Measurements from ENCODE around the gene PRIM2.
A peak's percentile ranks its signal among the peaks of the same experiment; 100 is the strongest.
"Not testable (repeated sequence)": the region's sequence is repeated elsewhere in the genome, so short reads cannot be mapped to it uniquely, and the experiment has no call there.

The PRIM2 gene

GRCh38 chr6:57432919-57433684 lies 115.7 kb downstream of the PRIM2 start:
- no peak for TF ChIP-seq ZFX (IDR thresholded peaks at IDR 0.05; ENCODE audit: borderline replicate concordance)
- TF ChIP-seq CTCF (IDR thresholded peaks at IDR 0.05) = no peak
- H3K27ac ChIP-seq = no peak overlapping the region

GRCh38 chr6:57433790-57434189 lies 116.4 kb downstream of the PRIM2 start:
- H3K27ac ChIP-seq = not testable (repeated sequence)

- H3K27ac ChIP-seq = peak overlapping the region; percentile 17; the same call in 1 of the 2 replicates
- TF ChIP-seq CTCF (IDR thresholded peaks at IDR 0.05) (no peak), ZFX (IDR thresholded peaks at IDR 0.05; ENCODE audit: borderline replicate concordance) (no peak)
Measured at GRCh38 chr6:57434944-57435343, 117.5 kb downstream of the PRIM2 start.

- peak overlapping the region; percentile 17; the same call in 1 of the 2 replicates for H3K27ac ChIP-seq
- TF ChIP-seq ZFX (IDR thresholded peaks at IDR 0.05; ENCODE audit: borderline replicate concordance) = no peak
- TF ChIP-seq CTCF (IDR thresholded peaks at IDR 0.05) = no peak
Measured at GRCh38 chr6:57435475-57436160, 118.2 kb downstream of the PRIM2 start.

- H3K27ac ChIP-seq = not testable (repeated sequence)
Measured at GRCh38 chr6:57440735-57441134, 123.3 kb downstream of the PRIM2 start.

GRCh38 chr6:57442133-57442532 lies 124.7 kb downstream of the PRIM2 start:
- H3K27ac ChIP-seq = not testable (repeated sequence)

- H3K27ac ChIP-seq = not testable (repeated sequence)
Measured at GRCh38 chr6:57443181-57443580, 125.8 kb downstream of the PRIM2 start.

GRCh38 chr6:57444787-57445186 lies 127.4 kb downstream of the PRIM2 start:
- not testable (repeated sequence) for H3K27ac ChIP-seq

- not testable (repeated sequence) for H3K27ac ChIP-seq
Measured at GRCh38 chr6:57445379-57445778, 127.9 kb downstream of the PRIM2 start.

- H3K27ac ChIP-seq = not testable (repeated sequence)
Measured at GRCh38 chr6:57445790-57446468, 128.5 kb downstream of the PRIM2 start.

GRCh38 chr6:57449496-57450066 lies 132.2 kb downstream of the PRIM2 start:
- H3K27ac ChIP-seq = not testable (repeated sequence)

GRCh38 chr6:57459781-57460180 lies 142.4 kb downstream of the PRIM2 start:
- not testable (repeated sequence) for H3K27ac ChIP-seq

GRCh38 chr6:57461022-57461421 lies 143.6 kb downstream of the PRIM2 start:
- not testable (repeated sequence) for H3K27ac ChIP-seq

GRCh38 chr6:57463809-57464208 lies 146.4 kb downstream of the PRIM2 start:
- not testable (repeated sequence) for H3K27ac ChIP-seq

- not testable (repeated sequence) for H3K27ac ChIP-seq
Measured at GRCh38 chr6:57465968-57466367, 148.5 kb downstream of the PRIM2 start.

All from 22Rv1 (cell line).